Measurements from ENCODE around the gene OFD1. TPM values are rescaled to one million over a fixed set of nuclear protein-coding genes. Genes with fewer than 3 reads are reported as not detected.

The OFD1 gene
- total RNA-seq, 2 donors from 2014 or later: 27.5 to 36.6 TPM

- ATAC-seq: no peak
- intact Hi-C loops (cut with DNase I): no loop called here
- H3K27me3 ChIP-seq: no peaks in the 10 kb centered on the region
- peak overlapping the region; percentile 37 to 41 for H3K4me3 ChIP-seq
- no peak for DNase-seq
- TF ChIP-seq POLR2A (IDR thresholded peaks at IDR 0.05) (no peak), CTCF (IDR thresholded peaks at IDR 0.05) (no peak)
- no peaks in the 10 kb centered on the region for H3K9me3 ChIP-seq
- 3 to 7% methylated on average over 13 of the region's 13 CpGs for WGBS, 2 donors
- H3K27ac ChIP-seq: peak overlapping the region; percentile 83 to 99 (median 95)
- peaks cover 23% of the 10 kb centered on the region for H3K4me1 ChIP-seq
- no peaks in the 10 kb centered on the region for H3K36me3 ChIP-seq (replicated peaks in 1 of 2; ENCODE audit: insufficient read depth in 1 of 2, low read depth in 2 of 2)
These were observed 46.1 kb upstream of the OFD1 start for GRCh38 chrX:13688384-13688957.

- H3K4me3 ChIP-seq: peak within 1 kb of the TSS; percentile 37 to 41
- ATAC-seq (peak; percentile 93), DNase-seq (peak; percentile 84 to 91 (median 86))
- intact Hi-C loops (cut with DNase I): no loop called here
- TF ChIP-seq CTCF (IDR thresholded peaks at IDR 0.05): no peak
- peak; percentile 89 to 96 (median 92) for TF ChIP-seq POLR2A (IDR thresholded peaks at IDR 0.05)
- 0% methylated on average over 9 to 44 of the region's 68 CpGs for WGBS, 2 donors
- no peaks in the 10 kb centered on the region for H3K9me3 ChIP-seq
- peaks cover 30% of the 10 kb centered on the region for H3K4me1 ChIP-seq
- H3K27ac ChIP-seq: peak within 1 kb of the TSS; percentile 83 to 99 (median 95)
- H3K36me3 ChIP-seq (replicated peaks in 1 of 2; ENCODE audit: insufficient read depth in 1 of 2, low read depth in 2 of 2): no peaks in the 10 kb centered on the region
- H3K27me3 ChIP-seq: no peaks in the 10 kb centered on the region
These were observed 45.4 kb upstream of the OFD1 start, which contains the start of gene RAB9A for GRCh38 chrX:13688958-13689740. RAB9A (plus strand) TSS chrX:13689128; CDS start chrX:13708747, 19,619 bp downstream.

GRCh38 chrX:13689741-13690211 lies 44.8 kb upstream of the OFD1 start:
- peak overlapping the region; percentile 83 to 99 (median 95) for H3K27ac ChIP-seq
- no peak for TF ChIP-seq POLR2A (IDR thresholded peaks at IDR 0.05)
- H3K36me3 ChIP-seq (replicated peaks in 1 of 2; ENCODE audit: insufficient read depth in 1 of 2, low read depth in 2 of 2): no peaks in the 10 kb centered on the region
- intact Hi-C loops (cut with DNase I): no loop called here
- no peak for ATAC-seq
- no peak for DNase-seq
- H3K9me3 ChIP-seq: no peaks in the 10 kb centered on the region
- peaks cover 36% of the 10 kb centered on the region for H3K4me1 ChIP-seq
- 0% methylated on average over 16 of the region's 16 CpGs for WGBS, 2 donors
- H3K27me3 ChIP-seq: no peaks in the 10 kb centered on the region
- peak overlapping the region; percentile 37 to 41 for H3K4me3 ChIP-seq

GRCh38 chrX:13690836-13691235 lies 43.7 kb upstream of the OFD1 start:
- Histone ChIP-seq H3K27ac (peak overlapping the region in 3 of 4 donors; percentile 92 to 99 (median 98)), H3K27me3 (no peaks in the 10 kb centered on the region), H3K9me3 (no peaks in the 10 kb centered on the region), H3K36me3 (replicated peaks in 1 of 2; ENCODE audit: insufficient read depth in 1 of 2, low read depth in 2 of 2) (no peaks in the 10 kb centered on the region), H3K4me3 (no peak overlapping the region), H3K4me1 (peaks cover 43% of the 10 kb centered on the region)
- ATAC-seq: no peak
- intact Hi-C loops (cut with DNase I): no loop called here
- DNase-seq: no peak
- WGBS, 2 donors: 43 to 50% methylated on average over 3 of the region's 3 CpGs
- TF ChIP-seq POLR2A (IDR thresholded peaks at IDR 0.05): no peak
- TF ChIP-seq CTCF (IDR thresholded peaks at IDR 0.05): peak in 2 of 7 experiments; percentile 10 to 11

GRCh38 chrX:13691841-13692371 lies 42.6 kb upstream of the OFD1 start:
- ATAC-seq: peak; percentile 33
- H3K27me3 ChIP-seq: no peaks in the 10 kb centered on the region
- no peak for TF ChIP-seq POLR2A (IDR thresholded peaks at IDR 0.05)
- no peak for TF ChIP-seq CTCF (IDR thresholded peaks at IDR 0.05)
- no peak overlapping the region for H3K4me3 ChIP-seq
- no peaks in the 10 kb centered on the region for H3K9me3 ChIP-seq
- 19 to 25% methylated on average over 6 to 7 of the region's 7 CpGs for WGBS, 2 donors
- H3K36me3 ChIP-seq (replicated peaks in 1 of 2; ENCODE audit: insufficient read depth in 1 of 2, low read depth in 2 of 2): no peaks in the 10 kb centered on the region
- peak overlapping the region in 3 of 4 donors; percentile 58 to 99 (median 66) for H3K27ac ChIP-seq
- intact Hi-C loops (cut with DNase I): no loop called here
- DNase-seq: peak; percentile 11 to 42 (median 26)
- peaks cover 43% of the 10 kb centered on the region for H3K4me1 ChIP-seq

Measured in body of pancreas (tissue), 4 donors.